Peyer's patch (tissue), 4 donors: ENCODE results near the gene HJV. TPM values are rescaled to one million over a fixed set of nuclear protein-coding genes. Genes with fewer than 3 reads are reported as not detected.

Experiments used
- DNase-seq, 3 donors: peaks; one replicate each; pipeline ENCODE4 v3.0.0-alpha.2; 2017 to 2019
- H3K27ac ChIP-seq, 4 donors: fragments of 200-600 bp; sonication (generic); one replicate each; pipeline ENCODE4 v1.5.1; 2016 to 2019
- H3K27me3 ChIP-seq, 2 donors: fragments of 200-600 bp; sonication (generic); one replicate each; pipeline ENCODE4 v1.5.1; 2019
- H3K36me3 ChIP-seq, 3 donors: fragments of 200-600 bp; sonication (generic); one replicate each; pipeline ENCODE4 v1.5.1; 2016 to 2019
- H3K4me1 ChIP-seq, 4 donors: fragments of 200-600 bp; sonication (generic); one replicate each; pipeline ENCODE4 v1.5.1; 2016 to 2019
- H3K4me3 ChIP-seq, 4 donors: fragments of 200-600 bp; sonication (generic); 1 replicate in 3 of 4; 2 replicates in 1 of 4; pipeline ENCODE4 v1.5.1; 2016 to 2019; ENCODE audit warnings: mild to moderate bottlenecking in 1 of 4
- H3K9me3 ChIP-seq, 4 donors: fragments of 200-600 bp; sonication (generic); one replicate each; pipeline ENCODE4 v1.5.1; 2016 to 2019; ENCODE audit warnings: mild to moderate bottlenecking in 1 of 4
- POLR2A ChIP-seq, 2 donors: fragments of 450-650 bp; IDR thresholded peaks; one replicate each; pipeline ENCODE4 v1.5.1; 2017; ENCODE audit warnings: antibody characterized with exemption in 2 of 2, mild to moderate bottlenecking in 2 of 2, moderate library complexity in 2 of 2
- total RNA-seq, 4 donors: library from RNA; depleted of rRNA; stranded (reverse); fragments of >200 nt; gene quantifications; one replicate each; pipeline ENCODE4 v1.1.0, GENCODE V29; 2016
- TF ChIP-seq, protein P1 (sequence below), 6 experiments: fragments of 450-650 bp in 4 of 6; fragments of 200-600 bp in 2 of 6; sonication (generic) in 1 of 6; IDR thresholded peaks; one replicate each; pipeline ENCODE4 v1.5.1; 2017 to 2019; ENCODE audit warnings: antibody characterized with exemption in 6 of 6, mild to moderate bottlenecking in 3 of 6, moderate library complexity in 1 of 6

Gene HJV
- total RNA-seq, 4 donors from 2014 or later: not detected

DNA sequence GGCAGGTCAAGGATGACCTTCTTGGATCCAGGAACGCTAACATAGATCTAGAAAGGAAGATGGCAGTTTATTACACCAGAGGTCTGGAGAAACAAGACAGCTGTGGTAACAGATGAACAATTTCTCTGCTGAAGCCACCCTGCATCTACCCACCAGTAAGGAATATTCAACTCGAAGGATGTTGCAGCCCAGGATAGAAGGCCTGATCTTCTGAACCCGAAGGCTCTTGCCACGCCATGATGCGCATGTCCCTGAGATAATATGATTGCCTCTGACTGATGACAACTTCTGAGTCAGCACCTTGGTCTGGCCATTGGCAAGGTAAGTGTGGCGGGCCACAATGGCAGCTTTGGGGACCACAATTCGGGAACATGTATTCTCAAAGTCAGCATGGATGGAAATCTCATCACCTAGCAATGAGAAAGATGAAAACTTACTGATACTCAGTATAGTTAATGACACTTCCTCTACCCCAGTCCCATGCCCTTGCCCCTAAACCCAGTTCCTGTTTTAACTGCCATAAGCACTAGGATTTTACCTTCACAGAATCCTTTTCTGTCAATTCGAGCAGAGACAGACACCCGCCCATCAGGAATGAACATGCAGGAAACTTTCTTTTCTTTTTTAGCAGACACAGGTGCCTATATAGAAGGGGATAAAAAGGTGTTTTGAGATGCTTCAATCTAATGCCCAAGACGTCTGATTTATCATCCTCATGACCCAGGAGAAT, 27.0 kb downstream of the HJV start:
- Histone ChIP-seq H3K4me3 (peak overlapping the region; percentile 66 to 83 (median 72)), H3K27me3 (no peaks in the 10 kb centered on the region), H3K4me1 (peaks cover 0 to 38% (median 7%) of the 10 kb centered on the region in 4 donors), H3K27ac (peak overlapping the region; percentile 94 to 99 (median 98)), H3K36me3 (peaks cover 4 to 34% (median 5%) of the 10 kb centered on the region in 3 donors), H3K9me3 (no peaks in the 10 kb centered on the region)
- DNase-seq: peak in 2 of 3 donors; percentile 40 to 78
- TF ChIP-seq, protein P1, sequence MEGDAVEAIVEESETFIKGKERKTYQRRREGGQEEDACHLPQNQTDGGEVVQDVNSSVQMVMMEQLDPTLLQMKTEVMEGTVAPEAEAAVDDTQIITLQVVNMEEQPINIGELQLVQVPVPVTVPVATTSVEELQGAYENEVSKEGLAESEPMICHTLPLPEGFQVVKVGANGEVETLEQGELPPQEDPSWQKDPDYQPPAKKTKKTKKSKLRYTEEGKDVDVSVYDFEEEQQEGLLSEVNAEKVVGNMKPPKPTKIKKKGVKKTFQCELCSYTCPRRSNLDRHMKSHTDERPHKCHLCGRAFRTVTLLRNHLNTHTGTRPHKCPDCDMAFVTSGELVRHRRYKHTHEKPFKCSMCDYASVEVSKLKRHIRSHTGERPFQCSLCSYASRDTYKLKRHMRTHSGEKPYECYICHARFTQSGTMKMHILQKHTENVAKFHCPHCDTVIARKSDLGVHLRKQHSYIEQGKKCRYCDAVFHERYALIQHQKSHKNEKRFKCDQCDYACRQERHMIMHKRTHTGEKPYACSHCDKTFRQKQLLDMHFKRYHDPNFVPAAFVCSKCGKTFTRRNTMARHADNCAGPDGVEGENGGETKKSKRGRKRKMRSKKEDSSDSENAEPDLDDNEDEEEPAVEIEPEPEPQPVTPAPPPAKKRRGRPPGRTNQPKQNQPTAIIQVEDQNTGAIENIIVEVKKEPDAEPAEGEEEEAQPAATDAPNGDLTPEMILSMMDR (IDR thresholded peaks at IDR 0.05): no peak
- peak; percentile 18 to 60 for TF ChIP-seq POLR2A (IDR thresholded peaks at IDR 0.05)

DNA sequence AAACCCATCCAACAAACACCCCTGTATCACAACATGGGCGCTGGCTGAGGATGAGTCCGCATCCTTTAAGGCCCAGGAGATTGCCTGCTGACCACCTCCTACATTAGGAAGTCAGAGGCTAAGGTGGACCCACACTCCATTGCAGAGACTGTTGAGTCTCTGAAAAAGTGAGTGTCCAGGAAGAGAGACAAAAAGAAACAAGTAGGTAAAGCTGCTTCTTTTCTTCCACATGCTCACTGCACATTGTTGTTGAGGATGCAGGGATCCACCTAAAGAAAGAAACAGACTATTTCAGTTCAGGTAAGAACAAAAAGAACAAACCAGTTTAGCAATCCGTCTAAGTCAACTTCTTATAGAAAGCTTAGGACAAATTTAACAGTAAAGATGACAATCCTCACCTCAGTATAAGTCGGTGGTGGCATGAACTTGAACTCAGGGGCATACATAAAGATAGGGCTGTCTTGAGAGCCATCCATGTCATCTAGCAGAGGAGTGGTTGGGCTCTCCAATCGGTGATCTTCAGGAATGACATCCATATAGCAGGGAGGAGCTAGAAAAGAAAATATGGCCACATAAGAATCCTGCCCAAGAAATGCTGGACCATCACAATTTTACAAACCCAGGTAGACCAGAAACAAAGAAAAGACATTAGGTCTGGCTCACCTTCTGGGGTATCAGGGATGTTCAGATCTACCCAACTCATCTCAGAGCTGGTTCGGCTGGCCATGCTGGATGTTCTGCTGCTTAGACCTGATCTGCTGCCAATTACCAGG, 27.7 kb downstream of the HJV start:
- TF ChIP-seq, protein P1 (IDR thresholded peaks at IDR 0.05): peak in 2 of 6 experiments; percentile 3 to 9
- TF ChIP-seq POLR2A (IDR thresholded peaks at IDR 0.05): peak in 1 of 2 donors; percentile 22
- peak overlapping the region; percentile 94 to 99 (median 98) for H3K27ac ChIP-seq
- DNase-seq: peak in 1 of 3 donors; percentile 26
- H3K9me3 ChIP-seq: no peaks in the 10 kb centered on the region
- peaks cover 0 to 30% (median 4%) of the 10 kb centered on the region in 4 donors for H3K4me1 ChIP-seq
- peak overlapping the region; percentile 66 to 83 (median 72) for H3K4me3 ChIP-seq
- peaks cover 4 to 34% (median 5%) of the 10 kb centered on the region in 3 donors for H3K36me3 ChIP-seq
- H3K27me3 ChIP-seq: no peaks in the 10 kb centered on the region

DNA sequence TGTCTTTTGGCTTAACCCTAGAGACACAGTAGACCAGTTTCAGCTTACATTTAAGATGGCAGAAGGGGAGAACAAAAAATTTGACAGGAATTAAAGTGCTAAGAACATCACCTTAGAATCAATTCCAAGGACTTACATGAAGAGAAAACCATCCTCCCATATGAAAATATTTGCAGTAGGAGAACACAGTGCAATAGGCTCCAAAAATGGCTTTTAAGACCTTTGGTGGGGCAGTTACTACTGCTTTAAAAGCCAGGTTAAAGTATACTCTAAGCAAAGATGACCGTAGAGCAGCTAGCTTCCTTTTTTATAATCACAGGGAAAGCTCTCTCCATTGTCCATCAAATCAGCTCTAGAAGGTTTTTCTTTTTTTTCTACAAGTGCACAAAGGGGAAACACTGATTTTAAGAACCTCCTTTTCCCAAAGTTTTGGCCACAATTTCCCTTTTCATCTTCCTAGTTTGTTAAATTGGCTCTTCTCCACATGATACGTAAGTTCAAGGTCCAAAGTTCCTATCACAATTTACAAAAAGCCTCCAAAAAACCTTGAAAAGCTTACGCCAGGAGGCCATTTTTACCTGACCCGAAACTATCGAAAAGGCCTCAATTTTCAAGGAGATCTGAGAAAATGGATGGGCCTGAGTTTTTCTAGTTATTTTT, 28.4 kb downstream of the HJV start:
- Histone ChIP-seq H3K36me3 (peaks cover 4 to 34% (median 5%) of the 10 kb centered on the region in 3 donors), H3K27ac (peak overlapping the region; percentile 94 to 99 (median 98)), H3K27me3 (no peaks in the 10 kb centered on the region), H3K4me1 (peaks cover 0 to 23% (median under 1%) of the 10 kb centered on the region in 4 donors), H3K4me3 (peak overlapping the region; percentile 66 to 83 (median 72)), H3K9me3 (no peaks in the 10 kb centered on the region)
- TF ChIP-seq, protein P1 (IDR thresholded peaks at IDR 0.05): no peak
- no peak for TF ChIP-seq POLR2A (IDR thresholded peaks at IDR 0.05)
- DNase-seq: no peak

DNA sequence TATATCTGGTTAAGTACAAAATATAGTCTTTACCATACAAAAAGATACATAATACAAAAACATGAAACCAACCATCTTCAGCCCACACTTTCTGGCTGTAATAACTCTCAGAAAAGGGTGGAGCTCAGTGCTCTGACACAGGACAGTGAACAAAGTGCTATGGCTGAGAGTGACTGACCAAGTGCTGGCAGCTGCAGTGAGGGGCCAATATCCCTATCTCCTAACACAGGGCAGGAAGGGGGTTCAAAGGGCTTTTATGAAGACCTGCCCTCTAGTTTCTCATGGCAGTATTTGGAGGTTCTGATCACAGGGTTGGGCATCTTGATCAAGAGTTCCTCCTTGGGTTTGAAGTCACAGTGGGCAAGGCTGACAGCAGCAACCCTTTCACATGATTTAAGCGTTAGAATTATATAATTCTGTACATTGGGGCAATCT, 29.0 kb downstream of the HJV start:
- TF ChIP-seq, protein P1 (IDR thresholded peaks at IDR 0.05): no peak
- peak; percentile 5 to 62 for TF ChIP-seq POLR2A (IDR thresholded peaks at IDR 0.05)
- DNase-seq: peak in 2 of 3 donors; percentile 17 to 44
- H3K27ac ChIP-seq: peak overlapping the region; percentile 94 to 99 (median 98)
- no peaks in the 10 kb centered on the region for H3K27me3 ChIP-seq
- H3K36me3 ChIP-seq: peaks cover 4 to 34% (median 5%) of the 10 kb centered on the region in 3 donors
- peak overlapping the region; percentile 66 to 83 (median 72) for H3K4me3 ChIP-seq
- H3K9me3 ChIP-seq: no peaks in the 10 kb centered on the region
- peaks cover 0 to 19% (median 0%) of the 10 kb centered on the region in 4 donors for H3K4me1 ChIP-seq
